ENCODE measurements around the gene UBALD1. TPM values are rescaled to one million over a fixed set of nuclear protein-coding genes. Genes with fewer than 3 reads are reported as not detected.
A peak's percentile ranks its signal among the peaks of the same experiment; 100 is the strongest.

Gene UBALD1
- total RNA-seq, 1 donor from 2014 or later = 23.4 TPM

DNA sequence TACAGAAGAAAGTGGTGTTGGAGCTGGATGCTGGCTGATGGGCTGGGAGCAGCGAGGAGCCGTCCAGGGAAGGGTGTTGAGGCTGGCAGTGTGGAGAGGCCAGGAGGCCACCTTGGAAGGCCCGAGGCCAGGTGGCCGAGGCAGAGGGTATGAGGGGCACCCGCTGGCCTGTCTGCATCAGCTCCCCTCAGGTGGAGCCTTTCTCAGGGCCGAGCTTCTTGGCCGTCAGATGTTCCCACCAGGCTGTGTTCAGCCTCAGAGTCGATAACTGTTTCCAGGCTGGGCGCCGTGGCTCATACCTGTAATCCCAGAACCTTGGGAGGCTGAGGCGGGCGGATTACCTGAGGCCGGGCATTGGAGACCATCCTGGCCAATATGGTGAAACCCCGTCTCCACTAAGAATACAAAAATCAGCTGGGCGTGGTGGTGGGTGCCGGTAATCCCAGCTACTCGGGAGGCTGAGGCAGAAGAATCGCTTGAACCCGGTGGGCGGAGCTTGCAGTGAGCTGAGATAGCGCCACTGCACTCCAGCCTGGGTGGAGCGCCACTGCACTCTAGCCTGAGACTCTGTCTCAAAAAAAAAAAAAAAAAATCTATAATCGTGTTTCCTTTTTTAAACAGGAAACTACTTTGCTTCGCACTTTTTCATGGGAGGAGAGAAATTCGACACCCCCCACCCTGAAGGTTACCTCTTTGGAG is 35.2 kb upstream of the UBALD1 start:
- peaks cover 27% of the 10 kb centered on the region for H3K4me1 Mint-ChIP-seq
- no peak for ATAC-seq (ENCODE audit: low read depth)
- CTCF ChIA-PET = interaction anchor here (0.6 to 1.2 kb wide), 5 partner anchors 26 to 326 kb away, joined by 3 to 6 read pairs (median 3); partner anchors contain the start of gene MGRN1
- no peak overlapping the region for H3K4me3 Mint-ChIP-seq
- peaks cover 54% of the 10 kb centered on the region for H3K36me3 Mint-ChIP-seq (ENCODE audit: low read depth)
- DNase-seq = no peak
- no peak overlapping the region for H3K27ac Mint-ChIP-seq
- TF ChIP-seq, protein P1, sequence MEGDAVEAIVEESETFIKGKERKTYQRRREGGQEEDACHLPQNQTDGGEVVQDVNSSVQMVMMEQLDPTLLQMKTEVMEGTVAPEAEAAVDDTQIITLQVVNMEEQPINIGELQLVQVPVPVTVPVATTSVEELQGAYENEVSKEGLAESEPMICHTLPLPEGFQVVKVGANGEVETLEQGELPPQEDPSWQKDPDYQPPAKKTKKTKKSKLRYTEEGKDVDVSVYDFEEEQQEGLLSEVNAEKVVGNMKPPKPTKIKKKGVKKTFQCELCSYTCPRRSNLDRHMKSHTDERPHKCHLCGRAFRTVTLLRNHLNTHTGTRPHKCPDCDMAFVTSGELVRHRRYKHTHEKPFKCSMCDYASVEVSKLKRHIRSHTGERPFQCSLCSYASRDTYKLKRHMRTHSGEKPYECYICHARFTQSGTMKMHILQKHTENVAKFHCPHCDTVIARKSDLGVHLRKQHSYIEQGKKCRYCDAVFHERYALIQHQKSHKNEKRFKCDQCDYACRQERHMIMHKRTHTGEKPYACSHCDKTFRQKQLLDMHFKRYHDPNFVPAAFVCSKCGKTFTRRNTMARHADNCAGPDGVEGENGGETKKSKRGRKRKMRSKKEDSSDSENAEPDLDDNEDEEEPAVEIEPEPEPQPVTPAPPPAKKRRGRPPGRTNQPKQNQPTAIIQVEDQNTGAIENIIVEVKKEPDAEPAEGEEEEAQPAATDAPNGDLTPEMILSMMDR (IDR thresholded peaks at IDR 0.05) = no peak
- intact Hi-C loops (cut with micrococcal nuclease) = loop anchor here (1.0 to 2.0 kb wide), 4 partner anchors 25 to 144 kb away; partner anchors contain the start of genes MGRN1 and NUDT16L1
- H3K9me3 Mint-ChIP-seq = no peaks in the 10 kb centered on the region
- POLR2A ChIA-PET = no interaction called here
- no peaks in the 10 kb centered on the region for H3K27me3 Mint-ChIP-seq

DNA sequence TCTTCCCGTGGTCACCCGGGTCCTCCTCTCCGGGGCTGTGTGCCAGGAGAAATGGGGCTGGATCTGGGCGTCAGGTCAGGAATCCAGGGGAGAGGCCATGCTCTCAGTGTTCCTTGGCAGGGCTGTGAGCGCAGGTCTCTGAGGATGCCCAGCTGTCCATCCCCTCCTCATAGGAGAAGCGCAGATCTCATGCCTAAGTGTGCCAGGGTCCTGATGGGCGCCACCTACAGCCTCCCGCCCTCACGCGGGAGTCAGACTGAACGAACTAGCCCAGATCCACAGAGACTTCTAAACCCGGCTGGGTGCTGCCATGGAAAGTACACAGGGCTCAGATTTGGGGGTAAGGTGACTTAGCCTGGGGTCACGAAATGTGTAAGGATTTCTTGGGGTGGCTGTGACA is 34.2 kb upstream of the UBALD1 start:
- H3K36me3 Mint-ChIP-seq (ENCODE audit: low read depth) = peaks cover 45% of the 10 kb centered on the region

DNA sequence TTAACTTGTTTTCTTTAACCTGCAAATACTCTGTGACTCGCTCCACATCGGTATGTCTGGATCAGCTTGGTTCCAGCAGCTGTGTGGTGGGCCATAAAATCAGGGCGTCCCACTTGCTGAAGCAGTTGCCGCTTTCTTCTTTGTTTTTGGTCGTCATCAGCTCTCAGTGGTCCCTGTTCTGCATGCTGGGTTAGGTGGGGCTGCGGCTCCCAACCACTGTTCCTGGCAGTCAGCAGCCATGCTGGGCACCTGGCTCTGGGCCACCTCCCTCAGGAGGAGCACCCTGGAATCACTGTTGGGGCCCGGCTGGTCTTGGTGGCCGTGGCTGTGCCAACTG is 32.9 kb upstream of the UBALD1 start:
- no peak overlapping the region for H3K4me3 Mint-ChIP-seq
- peaks cover 27% of the 10 kb centered on the region for H3K4me1 Mint-ChIP-seq
- TF ChIP-seq, protein P1 (IDR thresholded peaks at IDR 0.05) = no peak
- intact Hi-C loops (cut with micrococcal nuclease) = no loop called here
- peaks cover 35% of the 10 kb centered on the region for H3K36me3 Mint-ChIP-seq (ENCODE audit: low read depth)
- no peaks in the 10 kb centered on the region for H3K27me3 Mint-ChIP-seq
- H3K27ac Mint-ChIP-seq = no peak overlapping the region
- CTCF ChIA-PET = no interaction called here
- no peaks in the 10 kb centered on the region for H3K9me3 Mint-ChIP-seq
- no peak for ATAC-seq (ENCODE audit: low read depth)
- POLR2A ChIA-PET = no interaction called here
- DNase-seq = no peak

More for the DNA sequence above, 34.2 kb upstream of the UBALD1 start:
- intact Hi-C loops (cut with micrococcal nuclease) = no loop called here
- ATAC-seq (ENCODE audit: low read depth) = no peak
- no peak for DNase-seq
- CTCF ChIA-PET = interaction anchor here (0.6 kb wide), 1 partner anchor 31 kb away, joined by 3 read pairs; no protein-coding TSS in a partner anchor
- Mint-ChIP-seq H3K9me3 (no peaks in the 10 kb centered on the region), H3K27me3 (no peaks in the 10 kb centered on the region), H3K4me1 (peaks cover 27% of the 10 kb centered on the region), H3K27ac (no peak overlapping the region), H3K4me3 (no peak overlapping the region)
- TF ChIP-seq, protein P1 (IDR thresholded peaks at IDR 0.05) = no peak
- POLR2A ChIA-PET = no interaction called here

DNA sequence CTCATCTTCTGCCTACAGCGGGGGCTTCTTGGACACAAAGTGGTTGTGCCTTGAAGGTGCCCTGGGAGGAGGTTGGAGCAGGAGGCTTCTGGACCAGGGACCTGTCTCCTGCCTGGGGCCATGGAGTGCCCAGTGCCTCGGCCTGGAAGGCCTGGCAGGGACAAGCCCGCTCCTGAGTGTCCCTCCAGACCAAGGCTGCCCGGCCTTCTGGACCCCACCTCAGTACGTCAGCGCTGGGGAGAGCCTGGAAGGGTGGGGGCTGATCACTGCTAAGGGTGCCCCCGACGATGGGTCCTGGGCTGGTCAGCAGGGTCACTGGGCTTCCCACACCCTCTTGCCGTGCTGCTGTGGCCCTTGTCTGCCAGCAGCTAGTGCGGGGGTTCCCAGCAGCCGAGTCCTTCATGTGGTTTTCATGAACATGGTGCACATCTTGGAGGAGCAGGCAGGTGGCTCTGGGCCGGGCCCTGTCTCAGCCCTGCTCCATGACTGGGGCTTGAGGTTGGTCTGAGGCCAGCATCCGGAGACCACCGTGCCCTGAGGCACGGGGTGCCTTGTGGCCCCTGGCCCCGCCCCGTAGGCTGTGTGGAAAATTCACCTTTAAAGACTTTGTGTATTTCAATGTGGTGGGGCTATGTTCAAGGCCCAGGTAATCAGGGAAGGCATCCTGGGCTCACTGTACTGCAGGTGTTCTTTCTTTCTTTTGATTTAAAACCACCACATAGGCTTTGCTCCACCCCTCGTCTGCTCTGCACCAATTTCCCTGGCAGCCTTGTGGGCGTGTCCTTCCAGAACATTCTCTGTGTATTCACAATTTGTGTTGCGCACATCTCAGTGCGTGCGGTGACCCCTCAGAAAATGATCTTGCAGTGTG is 32.3 kb upstream of the UBALD1 start:
- no peaks in the 10 kb centered on the region for H3K27me3 Mint-ChIP-seq
- ChIA-PET CTCF (no interaction called here), POLR2A (no interaction called here)
- ATAC-seq (ENCODE audit: low read depth) (no peak), DNase-seq (no peak)
- no peaks in the 10 kb centered on the region for H3K9me3 Mint-ChIP-seq
- no peak overlapping the region for H3K4me3 Mint-ChIP-seq
- TF ChIP-seq, protein P1 (IDR thresholded peaks at IDR 0.05) = no peak
- H3K36me3 Mint-ChIP-seq (ENCODE audit: low read depth) = peaks cover 30% of the 10 kb centered on the region
- intact Hi-C loops (cut with micrococcal nuclease) = no loop called here
- H3K4me1 Mint-ChIP-seq = peaks cover 25% of the 10 kb centered on the region
- H3K27ac Mint-ChIP-seq = no peak overlapping the region

DNA sequence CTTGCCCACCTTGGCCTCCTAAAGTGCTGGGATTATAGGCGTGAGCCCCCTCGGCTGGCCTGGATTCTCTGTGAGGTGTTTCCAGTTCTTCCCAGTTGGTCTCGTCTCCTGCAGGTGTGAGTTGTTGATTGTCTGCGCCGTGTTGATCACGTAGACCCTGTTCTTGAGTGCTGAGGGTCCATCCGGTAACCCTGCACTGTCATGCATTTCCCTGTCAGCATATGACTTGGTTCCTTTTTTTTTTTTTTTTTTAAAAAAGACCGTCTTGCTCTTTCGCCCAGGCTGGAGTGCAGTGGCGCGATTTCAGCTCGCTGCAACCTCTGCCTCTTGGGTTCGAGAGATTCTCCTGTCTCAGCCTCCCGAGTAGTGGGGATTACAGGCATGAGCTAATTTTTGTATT is 27.2 kb upstream of the UBALD1 start:
- DNase-seq = no peak
- peaks cover 16% of the 10 kb centered on the region for H3K36me3 Mint-ChIP-seq (ENCODE audit: low read depth)
- ATAC-seq (ENCODE audit: low read depth) = peak; percentile 45

More for the DNA sequence above, 27.2 kb upstream of the UBALD1 start:
- Mint-ChIP-seq H3K27me3 (no peaks in the 10 kb centered on the region), H3K27ac (peak overlapping the region; percentile 14), H3K9me3 (no peaks in the 10 kb centered on the region), H3K4me3 (no peak overlapping the region), H3K4me1 (peaks cover 14% of the 10 kb centered on the region)
- ChIA-PET CTCF (no interaction called here), POLR2A (no interaction called here)
- intact Hi-C loops (cut with micrococcal nuclease) = no loop called here
- TF ChIP-seq, protein P1 (IDR thresholded peaks at IDR 0.05) = no peak

Measured in activated B cell treated with CpG ODN at 0.5 μM for 24 hours (primary cell).